Prostate gland (tissue), 2 donors: ENCODE data around the gene TTN.

Source experiments
- CTCF ChIP-seq, 4 experiments: fragments of 200-600 bp in 2 of 4; fragments of 450-650 bp in 2 of 4; sonication (generic) in 2 of 4; IDR thresholded peaks; 1 replicate in 3 of 4; 2 replicates in 1 of 4; pipeline ENCODE4 v1.5.1; 2016 to 2019; ENCODE audit warnings: antibody characterized with exemption in 4 of 4, mild to moderate bottlenecking in 2 of 4, moderate library complexity in 2 of 4
- POLR2A ChIP-seq: fragments of 450-650 bp; IDR thresholded peaks from one replicate; pipeline ENCODE4 v1.6.1; 2016; ENCODE audit warnings: antibody characterized with exemption, mild to moderate bottlenecking
- POLR2AphosphoS5 ChIP-seq: sonication (generic); formaldehyde crosslinking; IDR thresholded peaks from one replicate; pipeline ENCODE4 v1.6.1; 2017; ENCODE audit warnings: antibody characterized with exemption

GRCh38 chr2:178528647-178529046 lies 278.6 kb downstream of the TTN start:
- no peak for TF ChIP-seq POLR2AphosphoS5
- TF ChIP-seq POLR2A: no peak
- no peak for TF ChIP-seq CTCF (IDR thresholded peaks at IDR 0.05)
